Muscle of leg (tissue), 11 donors: ENCODE data around the gene ITSN1. TPM values are rescaled to one million over a fixed set of nuclear protein-coding genes. Genes with fewer than 3 reads are reported as not detected.

ENCODE experiments used
- DNase-seq: peaks from one replicate; pipeline ENCODE4 v3.0.0; 2013
- H3K27ac ChIP-seq: one replicate; pipeline ENCODE4 v1.5.1; 2013; ENCODE audit warnings: mild to moderate bottlenecking, low read length, control low read depth
- H3K27me3 ChIP-seq: one replicate; pipeline ENCODE4 v1.6.1; 2013; ENCODE audit warnings: low read length; ENCODE audit not compliant: control insufficient read depth, insufficient read depth
- H3K36me3 ChIP-seq: one replicate; pipeline ENCODE4 v1.6.1; 2013; ENCODE audit warnings: low read length; ENCODE audit not compliant: control insufficient read depth, insufficient read depth
- H3K4me1 ChIP-seq: one replicate; pipeline ENCODE4 v1.6.1; 2013; ENCODE audit warnings: low read length; ENCODE audit not compliant: control insufficient read depth, insufficient read depth
- H3K4me3 ChIP-seq: one replicate; pipeline ENCODE4 v1.5.1; 2013; ENCODE audit warnings: low read length, control low read depth
- H3K9me3 ChIP-seq: replicated peaks from 2 replicates; pipeline ENCODE4 v1.6.1; 2013; ENCODE audit warnings: low read depth, low read length; ENCODE audit not compliant: control insufficient read depth
- WGBS: methylation state at CpG from one replicate; pipeline ENCODE4 v1.1.5; 2013; ENCODE audit warnings: missing lambda C conversion rate; ENCODE audit not compliant: insufficient coverage; 5-methylcytosine and 5-hydroxymethylcytosine counted together
- polyA plus RNA-seq, 8 donors: library from polyadenylated mRNA; unstranded; fragments of 120-200 nt; gene quantifications; one replicate each; pipeline versions ENCODE4 v1.2.1 to v1.2.3, GENCODE V29; 2013; ENCODE audit warnings: inconsistent platforms in 1 of 8, low replicate concordance in 1 of 8; ENCODE audit not compliant: insufficient read length in 8 of 8, insufficient read depth in 1 of 8
- total RNA-seq: library from RNA; stranded (reverse); fragments of 120-200 nt; gene quantifications from one replicate; pipeline ENCODE4 v1.2.4, GENCODE V29; 2013

The ITSN1 gene
- total and polyA plus RNA-seq, 9 donors, result 26.1 to 42.6 (median 32.1) TPM

- peaks cover 7% of the 10 kb centered on the region for H3K4me1 ChIP-seq
- no peak overlapping the region for H3K4me3 ChIP-seq
- H3K36me3 ChIP-seq, result peaks cover 35% of the 10 kb centered on the region
- no peak overlapping the region for H3K27ac ChIP-seq
- no peak for DNase-seq
- no peaks in the 10 kb centered on the region for H3K27me3 ChIP-seq
- H3K9me3 ChIP-seq, result no peaks in the 10 kb centered on the region
- 71% methylated on average over 5 of the region's 7 CpGs for WGBS
These were observed 174.8 kb downstream of the ITSN1 start for GRCh38 chr21:33817138-33817537.

DNA sequence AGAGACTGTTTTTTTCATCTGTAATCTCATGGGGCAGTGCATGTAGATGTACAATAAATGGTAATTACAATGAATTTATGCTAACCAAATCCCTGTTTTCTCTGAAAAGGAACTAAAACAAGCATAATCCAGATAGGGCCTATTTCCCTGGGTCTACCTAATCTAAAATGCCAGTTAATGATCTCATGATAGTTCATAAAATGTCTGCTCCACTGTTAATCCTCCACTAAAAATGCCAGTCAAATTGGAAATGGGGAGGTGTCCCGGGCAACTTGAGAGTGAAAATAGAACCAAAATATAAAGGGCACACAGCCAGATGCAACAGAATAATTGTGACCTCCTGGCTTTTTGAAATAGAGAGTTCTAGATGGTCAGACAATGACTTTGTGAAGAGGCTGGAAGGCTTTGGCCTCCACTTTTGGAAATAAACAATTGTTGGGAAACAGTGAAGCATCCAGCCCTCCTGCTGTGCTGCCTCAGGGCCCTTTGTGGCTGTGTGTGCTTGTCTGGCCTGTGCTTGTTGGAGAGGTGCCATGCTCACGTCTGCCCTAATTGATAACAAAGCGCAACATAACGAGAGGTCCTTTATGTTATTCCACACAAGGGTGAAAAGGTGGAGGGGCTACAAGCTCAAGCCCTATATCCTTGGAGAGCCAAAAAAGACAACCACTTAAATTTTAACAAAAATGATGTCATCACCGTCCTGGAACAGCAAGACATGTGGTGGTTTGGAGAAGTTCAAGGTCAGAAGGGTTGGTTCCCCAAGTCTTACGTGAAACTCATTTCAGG is 175.6 kb downstream of the ITSN1 start:
- DNase-seq, result no peak
- H3K27me3 ChIP-seq, result no peaks in the 10 kb centered on the region
- peaks cover 35% of the 10 kb centered on the region for H3K36me3 ChIP-seq
- peaks cover 7% of the 10 kb centered on the region for H3K4me1 ChIP-seq
- H3K9me3 ChIP-seq, result no peaks in the 10 kb centered on the region
- WGBS, result 60% methylated on average over 1 of the region's 6 CpGs
- H3K4me3 ChIP-seq, result no peak overlapping the region
- no peak overlapping the region for H3K27ac ChIP-seq

DNA sequence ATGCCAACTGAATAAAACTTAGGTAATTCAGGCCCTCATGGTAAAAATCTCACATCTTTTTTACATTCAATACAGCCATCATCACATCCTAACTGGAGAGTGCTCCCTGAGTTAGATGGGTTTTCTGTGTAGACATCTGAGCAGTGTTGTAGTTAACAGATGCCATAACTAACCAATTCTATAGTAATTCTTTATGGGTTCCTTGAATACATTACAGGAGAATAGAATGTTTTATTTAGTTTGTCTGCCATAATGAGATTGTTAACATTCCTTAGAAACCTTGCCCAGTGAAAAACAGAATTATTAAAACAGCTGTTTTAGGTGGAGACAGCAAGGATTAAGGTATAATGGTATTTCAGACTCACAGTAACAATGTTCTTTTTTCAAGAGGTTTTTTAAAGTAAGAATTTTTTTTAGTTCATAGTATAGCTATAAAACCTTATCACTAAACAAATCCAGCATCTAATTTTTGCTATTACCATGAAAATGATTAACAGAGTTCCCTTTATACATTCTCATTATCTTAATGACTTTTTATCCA is 178.0 kb downstream of the ITSN1 start:
- H3K27me3 ChIP-seq, result no peaks in the 10 kb centered on the region
- no peaks in the 10 kb centered on the region for H3K9me3 ChIP-seq
- peaks cover 15% of the 10 kb centered on the region for H3K4me1 ChIP-seq
- no peak overlapping the region for H3K27ac ChIP-seq
- peaks cover 20% of the 10 kb centered on the region for H3K36me3 ChIP-seq
- H3K4me3 ChIP-seq, result no peak overlapping the region
- peak; percentile 67 for DNase-seq

GRCh38 chr21:33820798-33821197 is 178.5 kb downstream of the ITSN1 start:
- DNase-seq, result no peak
- Histone ChIP-seq H3K9me3 (no peaks in the 10 kb centered on the region), H3K27me3 (no peaks in the 10 kb centered on the region), H3K4me1 (peaks cover 17% of the 10 kb centered on the region), H3K4me3 (no peak overlapping the region), H3K27ac (peak overlapping the region; percentile 45), H3K36me3 (peaks cover 15% of the 10 kb centered on the region)
- WGBS, result no CpG with 5 or more reads among the region's 2 CpGs

DNA sequence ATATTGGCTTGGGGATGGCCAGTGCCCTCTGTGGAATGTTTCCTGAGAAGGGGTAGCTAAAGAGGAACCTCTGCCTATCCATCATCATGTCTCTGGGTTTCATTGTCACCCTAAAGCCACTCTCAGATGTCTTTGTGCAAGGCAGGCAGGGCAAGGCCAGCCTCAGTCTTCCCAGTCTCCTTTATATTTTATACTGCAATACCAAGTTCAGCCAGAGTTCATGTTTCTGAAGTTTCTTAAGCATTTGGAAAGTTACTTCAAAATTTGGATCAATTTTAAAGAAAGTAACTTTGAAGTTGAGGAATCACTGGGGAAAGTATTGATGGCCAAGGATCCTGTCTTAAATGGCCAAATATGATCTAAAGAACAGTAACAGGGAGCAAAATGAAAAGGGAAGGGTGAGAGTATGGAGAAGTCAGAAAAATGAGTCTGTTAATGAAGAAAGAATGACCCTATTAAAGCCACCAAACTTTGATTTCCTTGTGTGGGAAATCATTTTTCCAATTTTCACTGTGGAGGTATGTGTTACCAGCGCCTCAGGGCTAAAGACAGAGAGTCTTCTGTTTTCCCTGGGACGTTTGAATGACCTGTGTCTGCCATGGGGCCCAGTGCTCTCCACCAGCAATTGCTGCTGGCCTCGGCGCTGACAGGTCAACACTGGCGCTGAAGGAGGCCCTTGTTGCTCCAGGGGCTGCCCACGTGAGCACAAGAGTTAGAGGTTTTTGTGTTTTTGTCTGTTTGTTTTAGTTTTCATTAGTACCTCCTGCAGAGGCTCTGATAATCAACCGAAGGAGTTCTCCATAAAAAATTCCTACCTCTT is 179.4 kb downstream of the ITSN1 start:
- H3K36me3 ChIP-seq, result peaks cover 7% of the 10 kb centered on the region
- peaks cover 22% of the 10 kb centered on the region for H3K4me1 ChIP-seq
- H3K27me3 ChIP-seq, result no peaks in the 10 kb centered on the region
- H3K9me3 ChIP-seq, result no peaks in the 10 kb centered on the region
- peak; percentile 91 for DNase-seq
- no peak overlapping the region for H3K4me3 ChIP-seq
- peak overlapping the region; percentile 45 for H3K27ac ChIP-seq
- WGBS, result 42% methylated on average over 2 of the region's 7 CpGs

DNA sequence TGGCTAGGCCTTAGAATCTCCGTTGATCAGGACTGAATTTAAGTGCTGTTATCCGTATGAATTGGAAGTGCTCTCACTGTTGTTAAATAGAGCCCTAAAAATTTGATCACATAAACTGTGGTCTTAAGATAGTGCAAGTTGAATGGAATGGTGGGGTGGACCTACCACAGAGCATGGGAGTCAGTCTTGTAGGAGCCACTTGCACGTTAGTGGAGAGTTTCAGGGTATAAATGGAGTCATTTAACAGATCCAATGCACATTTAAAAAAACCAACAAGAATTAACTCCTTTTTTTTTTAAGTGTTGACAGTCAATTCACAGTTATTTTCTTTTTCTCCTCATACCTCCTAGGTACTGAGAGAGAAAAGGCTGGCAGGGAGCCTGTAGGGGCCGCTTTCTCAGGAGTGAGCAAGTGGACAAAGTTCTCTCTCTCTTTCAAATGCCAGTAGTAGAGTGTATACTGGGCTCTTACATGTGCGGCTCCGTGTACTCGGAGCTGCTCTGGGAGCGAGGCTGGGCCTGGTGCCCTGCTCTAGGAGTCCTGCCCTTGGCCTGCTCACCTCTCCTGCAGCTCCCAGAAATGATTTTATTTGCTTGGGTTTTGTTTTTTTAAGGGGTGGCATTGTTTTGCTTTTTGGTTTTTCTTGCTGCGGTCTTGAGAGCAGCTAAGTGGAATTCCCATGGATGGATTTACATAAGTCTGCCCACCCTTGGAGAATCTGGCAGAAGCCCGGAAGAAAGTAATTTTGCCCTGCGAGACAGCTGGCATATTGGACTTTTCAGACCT is 182.0 kb downstream of the ITSN1 start:
- H3K9me3 ChIP-seq, result no peaks in the 10 kb centered on the region
- H3K4me3 ChIP-seq, result no peak overlapping the region
- DNase-seq, result peak; percentile 74
- WGBS, result 51% methylated on average over 9 of the region's 11 CpGs
- H3K27ac ChIP-seq, result peak overlapping the region; percentile 37
- H3K4me1 ChIP-seq, result peaks cover 30% of the 10 kb centered on the region
- H3K36me3 ChIP-seq, result peaks cover 12% of the 10 kb centered on the region
- no peaks in the 10 kb centered on the region for H3K27me3 ChIP-seq

DNA sequence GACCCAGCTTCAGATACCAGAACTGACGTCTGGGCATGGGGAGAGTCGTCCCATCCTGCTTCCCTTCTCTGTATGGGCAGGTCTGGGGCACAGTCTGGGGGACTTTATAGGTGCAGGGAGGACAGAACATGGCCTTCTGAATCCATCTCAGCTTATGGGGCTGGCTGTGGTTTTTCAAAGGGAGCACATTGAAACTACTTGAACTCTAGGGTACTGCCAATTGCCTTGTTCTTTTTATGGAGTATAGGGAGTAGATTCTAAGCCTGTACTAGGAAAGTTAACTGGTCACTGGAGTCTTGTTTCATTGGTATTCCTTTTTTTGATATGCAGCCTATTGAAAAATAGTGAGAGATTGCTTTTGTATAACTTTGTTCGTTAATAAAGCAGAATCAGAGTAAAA is 183.1 kb downstream of the ITSN1 start:
- Histone ChIP-seq H3K36me3 (peaks cover 19% of the 10 kb centered on the region), H3K4me1 (peaks cover 30% of the 10 kb centered on the region), H3K27me3 (no peaks in the 10 kb centered on the region), H3K9me3 (no peaks in the 10 kb centered on the region), H3K4me3 (no peak overlapping the region), H3K27ac (peak overlapping the region; percentile 52)
- 52% methylated on average over 2 of the region's 3 CpGs for WGBS
- no peak for DNase-seq

- Histone ChIP-seq H3K9me3 (no peaks in the 10 kb centered on the region), H3K4me3 (no peak overlapping the region), H3K27ac (peak overlapping the region; percentile 33), H3K4me1 (peaks cover 30% of the 10 kb centered on the region), H3K36me3 (peaks cover 20% of the 10 kb centered on the region), H3K27me3 (no peaks in the 10 kb centered on the region)
- no CpG with 5 or more reads among the region's 2 CpGs for WGBS
- peak; percentile 86 for DNase-seq
These were observed 183.6 kb downstream of the ITSN1 start for GRCh38 chr21:33825915-33826314.

DNA sequence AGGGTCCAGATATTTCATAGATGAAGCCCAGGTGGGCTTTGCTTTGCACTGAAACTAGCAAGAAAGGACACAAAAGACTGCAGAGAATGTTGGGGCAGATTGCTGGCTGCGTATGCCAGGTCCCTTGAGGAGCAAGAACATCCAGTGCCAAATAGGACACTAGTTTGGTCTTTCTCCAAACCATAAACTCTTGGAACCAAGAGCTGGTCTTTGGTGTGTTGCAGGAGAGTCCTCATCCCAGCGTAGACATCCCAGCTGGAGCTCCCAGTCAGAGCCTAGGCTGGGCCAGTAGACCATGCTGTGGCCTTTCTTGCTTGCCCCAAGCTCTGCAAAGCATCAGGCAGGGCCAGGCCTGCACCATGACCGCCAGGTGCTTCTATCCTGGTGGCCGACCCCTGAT is 185.8 kb downstream of the ITSN1 start:
- no peak for DNase-seq
- Histone ChIP-seq H3K4me3 (no peak overlapping the region), H3K27me3 (no peaks in the 10 kb centered on the region), H3K9me3 (no peaks in the 10 kb centered on the region), H3K36me3 (peaks cover 29% of the 10 kb centered on the region), H3K27ac (no peak overlapping the region), H3K4me1 (peaks cover 30% of the 10 kb centered on the region)
- 72% methylated on average over 3 of the region's 4 CpGs for WGBS
